ENCODE measurements around the gene ELOA. TPM values are rescaled to one million over a fixed set of nuclear protein-coding genes. Genes with fewer than 3 reads are reported as not detected.
"Not testable (repeated sequence)": the region's sequence is repeated elsewhere in the genome, so short reads cannot be mapped to it uniquely, and the experiment has no call there.

ELOA gene
- total RNA-seq, 1 donor from 2014 or later: 19.5 TPM

DNA sequence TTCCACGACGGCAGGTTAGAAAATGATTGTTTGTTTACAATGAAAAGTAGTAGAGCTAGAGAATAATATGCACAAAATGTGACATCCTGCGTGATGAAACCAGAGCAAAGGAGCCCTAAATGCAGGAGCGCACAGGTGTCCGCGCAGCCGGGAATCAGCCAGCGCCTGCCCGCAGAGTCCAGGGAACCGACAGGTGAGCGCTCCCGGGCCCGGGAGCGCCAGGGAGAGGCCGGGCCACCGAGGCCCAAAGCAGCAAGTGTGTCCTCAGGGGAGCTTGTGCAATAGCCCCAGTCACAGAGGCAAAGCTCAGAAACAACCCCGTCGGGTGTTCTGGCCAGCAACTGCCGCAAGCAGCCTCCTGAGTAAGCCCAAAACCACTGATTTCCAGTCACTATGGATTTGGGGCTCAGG, 58.1 kb downstream of the ELOA start:
- no peak for DNase-seq

DNA sequence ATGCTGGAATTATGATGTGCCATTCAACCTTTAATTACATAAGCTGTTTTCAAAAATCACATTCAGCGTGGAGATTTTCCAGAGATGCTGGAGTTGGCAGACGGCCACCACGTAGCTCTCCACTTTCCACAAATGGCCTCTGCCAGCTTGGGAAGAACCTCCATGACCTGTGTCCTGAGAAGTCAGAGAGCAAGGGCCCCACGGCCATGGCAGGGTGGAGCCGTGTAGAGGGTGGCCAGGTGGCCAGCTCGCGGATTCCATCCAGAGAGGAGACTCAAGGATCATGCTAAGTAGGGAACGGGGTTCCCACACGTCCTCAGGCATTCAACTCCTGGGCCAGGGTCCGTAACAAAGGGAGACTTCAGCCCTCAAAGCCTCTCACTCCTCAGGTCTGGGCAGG, 58.6 kb downstream of the ELOA start:
- no peak for DNase-seq

DNA sequence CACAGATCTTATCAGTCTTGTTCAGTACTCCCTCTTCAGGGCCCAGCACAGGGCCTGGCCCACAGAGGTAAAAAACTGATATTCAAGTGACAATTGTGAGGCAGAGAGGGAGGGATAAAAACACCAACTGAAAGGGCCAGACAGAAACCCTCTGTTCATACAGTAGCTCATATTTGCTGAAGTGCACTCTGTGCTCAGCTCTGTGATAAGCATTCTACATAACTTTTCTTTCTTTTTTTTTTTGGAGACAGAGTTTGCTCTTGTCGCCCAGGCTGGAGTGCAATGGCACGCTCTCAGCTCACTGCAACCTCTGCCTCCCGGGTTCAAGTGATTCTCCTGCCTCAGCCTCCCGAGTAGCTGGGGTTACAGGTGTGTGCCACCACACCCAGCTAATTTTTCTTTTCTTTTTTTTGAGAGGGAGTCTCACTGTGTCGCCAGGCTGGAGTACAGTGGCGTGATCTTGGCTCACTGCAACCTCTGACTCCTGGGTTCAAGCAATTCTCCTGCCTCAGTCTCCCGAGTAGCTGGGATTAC, 59.6 kb downstream of the ELOA start:
- not testable (repeated sequence) for DNase-seq

DNA sequence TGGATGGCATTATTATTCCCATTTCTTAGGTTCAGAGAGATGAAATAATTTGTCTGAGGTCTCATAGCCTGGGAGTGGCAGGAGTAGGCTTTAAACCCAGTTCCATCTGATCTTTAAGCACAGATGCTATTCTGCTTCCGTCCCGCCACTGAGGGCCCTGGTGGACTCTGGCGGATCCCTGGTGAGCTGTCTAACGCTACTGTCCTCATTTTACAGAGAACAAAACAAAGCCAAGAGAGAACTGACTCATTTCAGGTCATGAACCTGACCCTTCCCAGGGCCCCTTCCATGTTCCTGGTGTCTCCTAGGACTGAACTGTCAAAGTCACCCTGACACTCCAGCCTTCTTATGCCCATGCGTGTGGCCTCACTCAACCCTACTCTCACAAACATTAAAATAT, 60.4 kb downstream of the ELOA start:
- DNase-seq: no peak

DNA sequence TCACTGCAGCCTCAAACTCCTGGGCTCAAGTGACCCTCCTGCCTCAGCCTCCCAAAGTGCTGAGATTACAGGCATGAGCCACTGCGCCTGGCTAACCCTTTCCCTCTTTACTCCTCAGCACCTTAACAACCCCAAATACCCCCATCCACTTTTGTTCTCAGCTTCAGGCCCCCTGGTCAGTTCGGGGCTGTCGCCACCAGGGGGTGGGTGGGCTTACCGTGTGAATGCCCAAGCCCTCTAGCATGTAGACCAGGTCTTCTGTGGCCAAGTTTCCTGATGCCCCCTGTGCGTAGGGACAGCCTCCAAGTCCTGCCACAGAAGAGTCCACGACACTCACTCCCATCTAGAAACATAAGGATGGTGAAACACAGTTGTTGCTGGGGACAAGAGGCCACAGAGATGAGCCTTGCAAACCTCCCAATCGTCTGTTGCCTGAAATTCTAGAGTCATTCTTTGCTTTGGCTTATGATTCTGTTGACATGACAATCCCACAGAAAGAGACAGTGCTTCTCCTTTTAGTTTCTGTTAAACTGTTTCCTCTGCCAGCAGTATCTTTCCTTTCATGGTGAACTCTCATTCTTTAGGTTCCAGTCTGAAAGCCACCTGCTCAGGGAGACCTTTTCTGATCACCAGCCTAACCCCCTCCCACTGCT, 61.0 kb downstream of the ELOA start:
- no peak for DNase-seq

DNA sequence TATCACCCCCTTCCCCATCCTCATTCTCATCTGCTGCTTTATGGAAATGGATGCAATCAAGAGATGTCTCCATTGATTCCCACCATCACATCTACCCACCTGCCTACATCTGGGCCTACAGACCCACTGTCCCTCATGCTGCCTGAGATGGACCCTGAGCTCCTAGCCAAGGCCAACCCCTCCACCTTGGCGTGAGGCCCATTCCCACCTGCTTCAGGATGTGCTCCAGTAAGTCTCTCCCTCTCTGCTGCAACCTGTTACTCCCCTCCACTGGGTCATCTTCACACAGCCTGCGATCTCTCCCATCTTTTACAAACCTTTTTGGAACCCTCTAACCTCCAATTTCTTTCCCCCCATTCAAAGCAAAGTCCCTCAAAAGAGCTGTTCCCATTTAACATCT, 61.8 kb downstream of the ELOA start:
- no peak for DNase-seq

DNA sequence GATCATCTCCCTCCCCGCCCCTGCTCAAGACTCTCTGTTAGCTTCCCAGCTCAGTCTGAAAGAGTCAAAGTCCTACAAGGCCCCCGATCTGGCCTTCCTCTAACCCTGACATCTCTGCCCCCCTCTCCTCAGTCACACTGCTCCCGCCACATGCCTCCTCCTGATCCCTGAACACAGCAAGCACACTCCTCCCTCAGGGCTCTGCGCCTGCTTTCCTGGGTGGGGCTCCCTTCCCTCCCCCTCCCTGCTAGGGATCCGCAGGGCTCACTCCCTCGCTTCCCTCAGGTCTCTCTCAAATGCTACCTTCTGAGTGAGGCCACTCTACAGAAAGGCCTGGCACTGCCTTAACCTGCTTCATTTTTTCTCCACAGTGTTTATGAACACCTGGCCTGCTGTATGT, 63.0 kb downstream of the ELOA start:
- DNase-seq: no peak

DNA sequence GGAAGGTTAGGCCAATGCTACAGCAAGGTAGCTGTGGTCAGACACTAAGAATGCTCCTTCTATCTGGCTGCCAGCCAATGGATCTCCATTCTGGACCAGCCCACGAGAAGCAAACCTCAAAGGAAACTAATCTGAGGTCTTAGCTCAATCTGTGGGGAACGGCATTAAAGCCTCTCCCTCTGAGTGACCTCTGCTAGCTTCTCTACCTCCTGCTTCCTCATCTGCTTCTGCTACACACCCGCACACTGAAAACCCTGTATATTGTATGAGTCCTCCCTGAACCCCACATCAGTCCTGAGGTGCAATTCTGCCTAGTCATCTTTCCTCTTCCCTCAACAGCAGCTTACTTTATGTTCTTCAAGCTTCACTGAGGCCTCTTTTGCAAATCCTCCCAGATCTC, 64.2 kb downstream of the ELOA start:
- no peak for DNase-seq

DNA sequence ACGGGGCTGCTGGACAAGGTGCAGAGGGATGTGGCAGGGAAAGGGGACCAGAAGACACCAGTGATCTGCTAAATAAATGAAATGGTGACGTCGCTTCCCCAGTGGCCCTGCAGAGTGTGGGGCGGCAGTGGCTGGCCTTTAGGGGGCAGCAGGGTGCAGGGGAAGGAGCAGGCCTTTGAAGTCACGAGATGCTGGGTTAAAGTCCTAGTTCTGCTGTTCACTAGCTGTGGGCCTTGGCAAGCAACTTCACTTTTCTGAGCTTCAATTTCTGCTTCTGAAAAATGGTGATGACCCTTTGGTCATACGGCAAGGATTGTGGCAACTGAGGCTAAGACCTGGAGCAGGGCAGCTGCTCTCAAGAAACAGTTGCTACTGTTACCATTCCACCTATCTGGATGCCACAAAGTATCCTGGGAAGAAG, 66.5 kb downstream of the ELOA start:
- no peak for DNase-seq

DNA sequence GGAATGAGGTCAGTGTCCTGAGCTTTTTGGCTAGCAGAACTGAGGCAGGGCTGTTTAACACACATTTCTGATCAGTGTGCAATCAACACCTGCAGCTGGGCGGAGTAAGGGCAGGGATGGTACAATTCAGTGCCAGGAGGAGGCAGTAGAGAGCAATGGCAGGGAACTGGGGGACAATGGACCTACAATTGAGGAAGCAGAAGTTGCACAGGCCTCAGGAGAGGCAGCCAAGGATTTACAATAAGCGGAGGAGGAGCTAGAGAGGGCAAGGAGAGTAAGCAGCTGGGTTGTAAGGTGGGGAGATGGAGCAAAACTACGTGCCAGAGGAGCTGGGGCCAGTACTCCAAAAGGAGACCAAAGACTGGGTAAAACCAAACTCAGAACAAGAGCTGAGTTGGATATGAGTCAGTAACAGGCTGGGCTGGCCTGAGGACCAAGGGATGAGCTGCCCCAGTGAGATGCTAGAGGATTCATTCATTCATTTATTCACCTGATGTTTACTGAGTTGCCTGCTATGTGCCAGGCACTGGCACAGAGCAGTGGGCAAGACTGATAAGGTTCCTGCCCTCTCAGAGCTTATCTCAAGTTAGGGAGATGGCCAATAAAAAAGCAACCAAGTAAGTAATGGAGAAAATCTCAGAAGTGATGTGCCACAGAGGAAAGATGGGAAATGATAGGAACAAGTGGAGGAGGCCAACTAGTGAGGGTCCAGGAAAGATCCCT, 67.7 kb downstream of the ELOA start:
- DNase-seq: no peak

Other genes with a start within 250 kb of the ELOA start
- 8.1 TPM for gene E2F2, start 212.2 kb upstream of the ELOA start, total RNA-seq
- 80.4 TPM for gene ID3, start 184.0 kb upstream of the ELOA start, total RNA-seq
- 1,530 TPM for gene RPL11, start 51.7 kb upstream of the ELOA start, total RNA-seq
- 57.6 TPM for gene PITHD1, start 34.9 kb downstream of the ELOA start, total RNA-seq
- 27.8 TPM for gene LYPLA2, start 47.7 kb downstream of the ELOA start, total RNA-seq
- 8.3 TPM for gene GALE, start 57.3 kb downstream of the ELOA start, total RNA-seq
- gene HMGCL, start 82.0 kb downstream of the ELOA start, total RNA-seq: 27.3 TPM
- 20.0 TPM for gene FUCA1, start 124.8 kb downstream of the ELOA start, total RNA-seq
- 0.10 TPM for gene CNR2, start 169.9 kb downstream of the ELOA start, total RNA-seq
- 165 TPM for gene PNRC2, start 216.4 kb downstream of the ELOA start, total RNA-seq
- 117 TPM for gene SRSF10, start 236.9 kb downstream of the ELOA start, total RNA-seq

All from skin of body (tissue), 2 donors.